HG02798 (cell line): ENCODE data around the gene SERPIND1.
"Not testable (repeated sequence)": the region's sequence is repeated elsewhere in the genome, so short reads cannot be mapped to it uniquely, and the experiment has no call there.

Source experiments
- ATAC-seq: cut with Tn5 transposase; IDR thresholded peaks from one replicate; pipeline ENCODE4 v1.9.1; 2021; ENCODE audit warnings: mild to moderate bottlenecking; ENCODE audit not compliant: unreplicated experiment, poor library complexity

SERPIND1 gene

DNA sequence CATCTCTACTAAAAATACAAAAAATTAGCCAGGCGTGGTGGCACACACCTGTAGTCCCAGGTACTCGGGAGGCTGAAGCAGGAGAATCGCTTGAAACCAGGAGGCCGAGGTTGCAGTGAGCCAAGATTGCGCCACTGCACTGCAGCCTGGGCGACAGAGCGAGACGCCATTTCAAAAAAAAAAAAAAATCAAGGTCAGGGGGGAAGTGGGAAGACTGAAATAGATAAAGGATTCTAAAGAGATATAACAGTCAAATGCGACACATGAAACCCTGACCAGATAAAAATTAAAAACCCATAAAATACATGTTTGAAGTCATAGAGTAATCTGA, 4.5 kb upstream of the SERPIND1 start:
- not testable (repeated sequence) for ATAC-seq

DNA sequence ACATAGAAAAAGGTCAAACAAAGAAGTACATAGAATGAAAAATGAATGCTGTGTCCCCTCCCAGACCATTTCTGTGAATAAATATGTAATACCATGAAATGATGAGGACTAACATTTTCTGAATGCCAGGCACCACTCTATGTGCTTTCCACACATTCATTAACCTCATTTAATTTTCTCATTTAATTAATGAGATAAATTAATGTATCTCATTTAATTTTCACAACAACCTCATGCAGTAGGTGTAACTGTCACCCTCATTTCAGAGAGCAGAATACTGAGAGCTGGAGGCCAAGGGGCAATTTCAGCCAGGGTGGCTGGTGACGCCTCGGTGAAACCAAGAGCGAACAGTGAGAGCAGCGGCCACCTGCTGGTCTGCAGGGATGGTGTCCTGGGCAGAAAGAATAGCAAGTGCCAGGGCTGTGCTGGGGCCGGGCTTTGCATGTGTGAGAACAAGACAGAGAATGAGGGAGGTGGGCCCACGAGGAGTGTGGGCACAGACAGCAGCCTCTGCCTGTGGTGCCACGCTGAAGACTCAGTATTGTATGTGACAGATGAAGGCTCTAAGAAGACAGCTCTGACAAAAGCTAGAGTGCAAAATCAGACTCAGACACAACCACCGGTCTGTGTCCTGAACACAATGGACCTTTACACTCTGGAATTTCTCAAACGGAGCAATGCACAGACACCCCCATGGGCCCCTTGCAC, 1.8 kb upstream of the SERPIND1 start:
- no peak for ATAC-seq

DNA sequence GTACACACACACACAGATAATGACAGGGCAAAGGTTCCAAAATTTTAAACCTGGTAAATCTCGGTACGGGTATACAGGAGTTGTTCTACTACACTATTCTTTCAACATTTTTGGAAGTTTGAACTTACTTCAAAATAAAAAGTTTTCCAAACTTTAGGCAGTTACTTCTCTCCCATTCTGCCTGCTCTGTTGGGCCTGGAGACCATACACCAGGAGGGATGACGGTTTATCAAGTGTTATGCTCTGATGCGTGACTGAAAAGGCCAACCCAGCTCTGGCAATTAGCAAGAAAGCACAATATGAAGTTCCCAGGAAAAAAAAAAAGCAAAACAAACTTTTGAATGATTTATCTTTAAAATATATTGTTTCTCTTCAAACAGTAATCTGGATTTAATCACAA, 969 bp downstream of the SERPIND1 start:
- ATAC-seq, result no peak

DNA sequence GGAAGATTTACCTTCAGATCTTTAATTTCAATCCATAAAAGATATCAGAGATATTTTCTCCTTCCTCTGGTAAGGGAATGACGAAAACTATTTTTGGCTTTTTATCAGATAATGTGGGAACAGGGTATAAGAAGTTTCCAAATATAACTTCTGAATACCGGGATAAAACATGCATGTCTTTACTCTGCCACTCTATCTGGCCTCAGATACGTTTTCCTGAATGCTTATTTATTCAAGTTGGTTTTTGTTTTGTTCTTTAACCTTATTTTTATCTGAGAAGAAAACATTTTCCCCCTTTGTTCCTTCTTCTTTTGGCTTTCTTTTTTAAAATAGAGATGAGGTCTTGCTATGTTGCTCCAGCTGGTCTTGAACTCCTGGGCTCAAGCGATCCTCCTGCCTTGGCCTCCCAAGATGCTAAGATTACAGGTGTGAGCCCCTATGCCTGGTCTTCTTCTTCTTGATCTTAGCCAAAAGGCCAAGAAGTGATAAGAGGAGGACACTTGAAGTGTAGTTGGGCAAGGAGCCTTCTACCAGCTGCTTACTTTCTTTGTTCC, 1.5 kb downstream of the SERPIND1 start:
- ATAC-seq, result no peak

DNA sequence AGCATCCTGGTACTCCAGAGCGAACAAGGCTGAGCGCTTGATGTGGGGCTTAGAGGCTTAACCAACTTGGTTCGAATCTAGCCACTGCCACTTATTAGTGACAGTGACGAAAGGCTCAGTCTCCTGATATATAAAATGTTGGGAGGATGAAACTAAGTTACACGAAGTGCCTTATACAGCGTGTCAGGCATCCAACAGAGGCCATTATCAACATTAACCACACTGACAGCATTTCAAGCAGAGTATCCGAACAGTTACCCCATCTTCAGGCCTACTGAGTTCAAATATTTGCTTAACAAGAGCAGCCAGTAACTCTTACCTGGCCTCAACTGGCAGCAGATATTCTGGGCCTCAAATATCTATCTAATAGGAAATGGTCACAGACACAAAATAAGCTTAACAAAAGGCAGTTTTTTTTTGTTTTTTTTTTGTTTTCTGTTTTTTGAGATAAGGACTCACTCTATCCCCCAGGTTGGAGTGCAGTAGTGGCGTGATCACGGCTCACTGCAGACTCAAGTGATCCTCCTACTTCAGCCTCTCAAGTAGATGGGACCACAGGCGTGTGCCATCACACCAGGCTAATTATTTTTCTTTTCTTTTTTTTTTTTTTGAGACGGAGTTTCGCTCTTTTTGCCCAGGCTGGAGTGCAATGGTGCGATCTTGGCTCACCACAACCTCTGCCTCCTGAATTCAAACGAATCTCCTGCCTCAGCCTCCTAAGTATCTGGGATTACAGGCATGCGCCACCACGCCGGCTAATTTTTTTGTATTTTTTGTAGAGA, 2.9 kb downstream of the SERPIND1 start:
- no peak for ATAC-seq

DNA sequence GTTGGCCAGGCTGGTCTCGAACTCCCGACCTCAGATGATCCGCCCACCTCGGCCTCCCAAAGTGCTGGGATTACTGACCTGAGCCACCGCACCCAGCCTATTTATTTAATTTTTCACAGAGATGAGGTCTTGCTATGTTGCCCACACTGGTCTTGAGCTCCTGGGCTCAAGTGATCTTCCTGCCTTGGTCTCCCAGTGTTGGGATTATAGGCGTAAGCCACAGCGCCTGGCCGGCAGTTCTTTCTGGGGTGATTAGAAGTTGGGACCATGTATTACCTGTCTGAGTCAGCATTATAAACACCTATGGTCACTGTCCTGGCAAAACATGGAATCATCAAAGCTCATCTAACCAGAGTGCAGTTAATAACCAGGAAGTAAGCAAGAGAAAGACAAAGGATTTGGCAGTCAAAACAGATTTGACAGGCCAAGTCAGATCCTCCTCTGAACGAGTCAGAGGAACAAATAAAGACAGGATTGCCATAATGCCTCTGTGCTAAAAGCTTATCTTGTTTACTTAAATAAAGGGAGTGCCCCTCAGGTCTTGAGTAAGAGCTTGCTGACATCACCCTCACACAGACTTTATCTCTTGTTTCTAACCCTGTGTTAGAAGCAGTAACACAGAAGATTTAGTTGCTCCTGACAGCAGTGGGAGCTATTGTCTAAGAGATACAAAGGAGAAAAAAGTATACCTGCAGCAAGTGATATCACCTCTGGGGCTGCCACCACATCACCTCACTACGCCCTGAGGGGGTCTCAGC, 3.7 kb downstream of the SERPIND1 start:
- no peak for ATAC-seq

DNA sequence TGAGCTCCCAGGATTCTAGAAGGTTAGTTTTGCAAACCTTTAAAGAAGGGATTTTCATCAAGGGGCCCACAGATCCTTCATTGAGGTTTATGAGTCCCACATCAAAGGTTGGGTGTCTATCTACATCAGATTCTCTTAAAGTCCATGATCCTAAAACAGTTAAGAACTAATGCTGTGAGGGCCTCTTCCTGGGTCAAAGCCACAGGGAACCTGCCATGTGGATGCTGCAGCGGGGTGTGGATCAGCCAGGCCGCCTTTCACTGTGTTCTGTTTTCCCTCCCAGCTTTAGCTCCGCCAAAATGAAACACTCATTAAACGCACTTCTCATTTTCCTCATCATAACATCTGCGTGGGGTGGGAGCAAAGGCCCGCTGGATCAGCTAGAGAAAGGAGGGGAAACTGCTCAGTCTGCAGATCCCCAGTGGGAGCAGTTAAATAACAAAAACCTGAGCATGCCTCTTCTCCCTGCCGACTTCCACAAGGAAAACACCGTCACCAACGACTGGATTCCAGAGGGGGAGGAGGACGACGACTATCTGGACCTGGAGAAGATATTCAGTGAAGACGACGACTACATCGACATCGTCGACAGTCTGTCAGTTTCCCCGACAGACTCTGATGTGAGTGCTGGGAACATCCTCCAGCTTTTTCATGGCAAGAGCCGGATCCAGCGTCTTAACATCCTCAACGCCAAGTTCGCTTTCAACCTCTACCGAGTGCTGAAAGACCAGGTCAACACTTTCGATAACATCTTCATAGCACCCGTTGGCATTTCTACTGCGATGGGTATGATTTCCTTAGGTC, 5.3 kb downstream of the SERPIND1 start:
- no peak for ATAC-seq

DNA sequence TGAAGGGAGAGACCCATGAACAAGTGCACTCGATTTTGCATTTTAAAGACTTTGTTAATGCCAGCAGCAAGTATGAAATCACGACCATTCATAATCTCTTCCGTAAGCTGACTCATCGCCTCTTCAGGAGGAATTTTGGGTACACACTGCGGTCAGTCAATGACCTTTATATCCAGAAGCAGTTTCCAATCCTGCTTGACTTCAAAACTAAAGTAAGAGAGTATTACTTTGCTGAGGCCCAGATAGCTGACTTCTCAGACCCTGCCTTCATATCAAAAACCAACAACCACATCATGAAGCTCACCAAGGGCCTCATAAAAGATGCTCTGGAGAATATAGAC, 5.9 kb downstream of the SERPIND1 start:
- ATAC-seq, result no peak

DNA sequence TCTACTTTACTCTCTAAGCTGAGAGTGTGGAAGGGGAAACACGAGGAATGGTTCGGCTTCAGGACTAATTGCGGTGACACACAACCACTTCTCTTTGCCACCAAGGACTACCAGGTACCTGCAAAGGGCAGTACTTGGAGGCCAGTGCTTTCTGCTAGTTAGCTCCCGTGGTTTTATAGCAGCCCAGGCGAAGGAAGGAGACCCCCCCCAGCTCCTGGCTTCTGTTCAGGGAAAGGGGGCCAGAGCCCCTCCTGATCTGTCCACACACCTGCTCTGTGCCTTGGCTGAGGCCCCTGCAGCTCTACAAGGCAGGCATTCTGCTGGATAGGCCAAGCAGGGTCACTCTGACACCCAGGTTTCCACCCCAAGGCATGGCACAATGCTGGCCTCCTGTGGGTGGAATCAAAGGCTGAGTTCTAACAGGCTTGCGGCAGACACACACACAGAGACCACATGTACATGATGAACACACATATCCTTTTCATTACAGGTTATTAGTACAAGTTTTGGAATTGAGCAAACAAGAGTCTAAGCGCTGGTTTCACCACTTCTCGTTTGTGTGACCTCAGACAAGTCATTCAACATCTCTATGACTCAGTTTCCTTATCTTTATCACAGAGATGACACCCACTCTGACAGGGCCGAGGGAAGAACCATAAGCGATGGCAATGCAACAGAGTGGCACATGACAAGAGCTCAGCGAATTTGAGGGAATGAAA, 7.5 kb downstream of the SERPIND1 start:
- ATAC-seq, result no peak

DNA sequence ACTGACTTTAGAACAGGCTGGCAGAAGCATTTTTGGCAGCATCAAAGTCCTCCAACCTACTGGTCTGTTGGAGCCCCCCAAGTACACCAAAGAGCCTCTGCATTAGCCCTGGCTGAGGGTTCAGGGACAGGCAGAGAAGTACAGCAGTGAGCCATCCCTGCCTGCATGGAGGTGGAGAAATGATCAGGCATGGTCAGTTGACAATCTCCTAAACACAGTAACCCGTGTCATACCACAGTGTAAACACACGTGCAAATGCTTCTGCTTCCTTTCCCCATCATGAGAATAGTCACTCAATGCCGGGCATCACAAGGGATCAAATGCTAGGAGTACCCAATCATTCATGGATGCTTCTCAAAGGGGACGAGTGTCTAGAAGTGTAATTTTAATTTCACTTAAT, 8.2 kb downstream of the SERPIND1 start:
- ATAC-seq, result no peak

DNA sequence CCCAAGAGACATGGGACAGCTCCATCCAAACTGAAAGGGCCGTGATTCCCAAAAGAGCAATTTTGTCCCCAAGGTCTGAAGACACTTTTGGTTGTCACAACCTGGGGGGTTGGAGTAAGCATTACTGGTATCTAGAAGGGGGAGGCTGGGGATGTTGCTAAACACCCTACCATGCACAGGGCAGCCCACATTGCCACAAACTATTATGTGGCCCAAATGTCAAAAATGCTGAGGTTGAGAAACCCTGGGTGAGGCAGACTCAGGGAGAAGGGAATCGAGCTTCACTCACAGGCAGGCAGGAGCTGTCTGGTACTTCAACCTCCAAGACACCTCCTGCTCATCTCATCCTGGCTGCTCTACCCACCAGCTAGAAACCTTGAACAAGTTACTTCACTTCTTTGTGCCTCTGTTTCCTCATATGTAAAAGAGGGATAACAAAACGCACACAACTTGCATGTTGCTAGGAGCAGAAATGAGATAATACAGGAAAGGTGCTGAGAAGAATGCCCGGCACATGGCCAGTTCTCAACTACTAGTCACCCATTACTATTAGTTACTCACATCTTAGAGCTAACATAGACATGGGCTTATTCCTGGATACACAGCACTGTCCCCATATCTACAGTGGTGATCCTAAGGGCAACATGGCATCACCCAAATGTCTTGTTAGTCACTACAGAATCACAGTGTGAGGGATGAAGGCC, 8.8 kb downstream of the SERPIND1 start:
- ATAC-seq, result no peak

DNA sequence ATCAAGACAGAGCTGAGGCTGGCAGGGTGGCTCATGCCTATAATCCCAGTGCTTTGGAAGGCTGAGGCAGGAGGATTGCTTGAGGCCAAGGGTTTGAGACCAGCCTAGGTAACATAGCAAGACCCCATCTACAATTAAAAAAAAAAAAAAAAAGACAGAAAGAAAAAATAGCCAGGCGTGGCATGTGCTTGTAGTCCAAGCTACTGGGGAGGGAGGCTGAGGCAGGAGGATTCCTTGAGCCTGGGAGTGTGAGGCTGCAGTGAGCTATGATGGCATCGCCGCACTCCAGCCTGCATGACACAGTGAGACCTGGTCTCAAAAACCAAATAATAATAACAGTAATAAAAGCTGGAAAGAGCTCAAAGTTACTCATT, 9.4 kb downstream of the SERPIND1 start:
- no peak for ATAC-seq

DNA sequence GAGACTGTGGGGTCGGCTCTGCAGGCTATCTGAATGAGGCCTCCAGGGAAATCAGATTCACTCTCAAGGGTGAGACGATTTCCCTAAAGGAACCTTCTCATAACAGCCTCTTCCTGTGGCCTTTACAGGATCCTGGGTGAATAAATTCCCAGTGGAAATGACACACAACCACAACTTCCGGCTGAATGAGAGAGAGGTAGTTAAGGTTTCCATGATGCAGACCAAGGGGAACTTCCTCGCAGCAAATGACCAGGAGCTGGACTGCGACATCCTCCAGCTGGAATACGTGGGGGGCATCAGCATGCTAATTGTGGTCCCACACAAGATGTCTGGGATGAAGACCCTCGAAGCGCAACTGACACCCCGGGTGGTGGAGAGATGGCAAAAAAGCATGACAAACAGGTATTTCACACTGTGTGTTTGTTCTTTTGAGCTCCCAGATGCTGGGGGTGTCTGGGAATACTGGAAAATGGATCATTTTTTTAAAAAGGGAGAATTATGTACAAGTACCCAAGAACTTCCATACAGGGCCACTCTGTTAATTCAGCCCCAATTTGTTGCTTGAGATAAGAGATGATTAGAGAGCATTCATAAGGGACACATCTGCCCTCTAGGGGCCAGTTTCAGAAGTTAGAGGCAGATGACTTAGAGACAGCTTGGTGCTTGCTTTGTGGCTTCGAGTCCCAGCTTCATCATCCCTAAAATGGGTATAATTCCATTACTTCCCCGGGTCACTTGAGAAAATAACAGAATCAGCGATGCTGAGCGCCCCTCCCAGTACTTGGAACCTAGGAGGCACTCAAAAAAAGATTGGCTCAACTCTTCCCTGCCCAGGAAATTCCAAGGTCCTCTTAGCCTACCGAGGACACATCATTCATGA, 10.2 kb downstream of the SERPIND1 start:
- ATAC-seq, result no peak

DNA sequence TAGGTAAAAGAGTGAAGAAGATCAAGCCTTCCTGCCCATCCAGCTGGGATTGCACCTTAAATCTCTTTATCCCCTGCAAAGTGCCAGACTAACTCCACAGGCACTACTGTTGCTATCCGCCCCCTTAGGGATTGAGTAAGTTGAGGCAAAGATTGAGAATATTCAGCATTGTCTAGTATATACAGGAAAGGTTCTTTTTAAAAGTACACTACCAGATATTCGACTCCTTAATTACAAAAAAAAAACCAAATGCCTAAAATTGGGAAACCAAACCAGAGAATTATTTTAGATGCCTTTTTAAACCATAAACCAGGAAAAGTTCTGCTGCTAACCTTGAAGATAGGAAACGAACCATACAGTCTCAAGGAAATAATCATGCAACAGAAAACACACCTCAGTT, 11.5 kb downstream of the SERPIND1 start:
- no peak for ATAC-seq

DNA sequence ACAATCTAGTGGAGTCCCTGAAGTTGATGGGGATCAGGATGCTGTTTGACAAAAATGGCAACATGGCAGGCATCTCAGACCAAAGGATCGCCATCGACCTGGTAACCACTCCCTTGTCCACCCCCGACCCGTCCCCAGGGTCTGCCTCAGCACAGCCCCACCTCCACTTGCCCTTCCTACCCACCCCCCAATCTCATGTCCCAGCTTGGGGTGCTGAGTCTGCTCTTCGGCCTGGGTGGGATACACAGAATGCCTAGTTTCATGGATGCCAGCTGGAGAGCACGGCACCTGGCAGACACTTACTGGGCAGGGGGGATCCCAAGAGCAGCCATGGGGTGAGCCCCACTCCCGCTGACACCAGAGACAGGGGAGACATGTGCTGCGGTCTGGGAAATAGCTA, 12.1 kb downstream of the SERPIND1 start:
- ATAC-seq, result no peak

DNA sequence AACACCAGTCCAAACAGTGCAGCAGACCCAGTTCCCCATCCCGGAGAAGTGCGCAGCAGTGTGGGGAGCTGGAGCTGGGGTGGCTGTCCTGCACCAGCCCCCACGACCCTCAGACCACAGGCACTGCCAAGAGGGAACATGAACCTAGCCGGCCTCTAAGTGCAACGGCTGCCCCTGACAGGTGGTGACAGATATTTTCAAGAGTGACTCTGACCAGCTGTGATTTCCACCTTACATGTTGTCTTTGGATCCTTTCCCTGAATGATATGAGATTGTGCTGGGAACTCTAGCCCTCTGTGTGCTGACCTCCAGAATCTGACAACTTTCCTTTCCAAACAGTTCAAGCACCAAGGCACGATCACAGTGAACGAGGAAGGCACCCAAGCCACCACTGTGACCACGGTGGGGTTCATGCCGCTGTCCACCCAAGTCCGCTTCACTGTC, 12.6 kb downstream of the SERPIND1 start:
- no peak for ATAC-seq

DNA sequence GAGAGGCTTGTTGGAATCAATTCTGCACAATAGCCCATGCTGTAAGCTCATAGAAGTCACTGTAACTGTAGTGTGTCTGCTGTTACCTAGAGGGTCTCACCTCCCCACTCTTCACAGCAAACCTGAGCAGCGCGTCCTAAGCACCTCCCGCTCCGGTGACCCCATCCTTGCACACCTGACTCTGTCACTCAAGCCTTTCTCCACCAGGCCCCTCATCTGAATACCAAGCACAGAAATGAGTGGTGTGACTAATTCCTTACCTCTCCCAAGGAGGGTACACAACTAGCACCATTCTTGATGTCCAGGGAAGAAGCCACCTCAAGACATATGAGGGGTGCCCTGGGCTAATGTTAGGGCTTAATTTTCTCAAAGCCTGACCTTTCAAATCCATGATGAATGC, 13.3 kb downstream of the SERPIND1 start:
- no peak for ATAC-seq
